Osteoblast (primary cell): ENCODE measurements around the gene TMEM219. TPM values are rescaled to one million over a fixed set of nuclear protein-coding genes. Genes with fewer than 3 reads are reported as not detected.
"Not testable (repeated sequence)": the region's sequence is repeated elsewhere in the genome, so short reads cannot be mapped to it uniquely, and the experiment has no call there.

Source experiments
- DNase-seq: peaks from one replicate; pipeline ENCODE4 v3.0.0; 2011; ENCODE audit warnings: low spot score, mixed read lengths; ENCODE audit not compliant: insufficient read length; ENCODE audit errors: missing footprints
- H2AFZ ChIP-seq: 2 replicates; pipeline ENCODE4 v1.6.0; 2011; ENCODE audit warnings: mild to moderate bottlenecking, low read length
- H3K27ac ChIP-seq: 2 replicates; pipeline ENCODE4 v1.5.1; 2011; ENCODE audit warnings: mild to moderate bottlenecking, low read depth, low read length, moderate library complexity
- H3K27me3 ChIP-seq: 2 replicates; pipeline ENCODE4 v1.6.0; 2012; ENCODE audit warnings: mild to moderate bottlenecking, control low read depth, inconsistent platforms, low read length, moderate library complexity; ENCODE audit not compliant: insufficient read depth
- H3K36me3 ChIP-seq: 2 replicates; pipeline ENCODE4 v1.5.1; 2011; ENCODE audit warnings: mild to moderate bottlenecking, low read length, control low read depth, moderate library complexity; ENCODE audit not compliant: insufficient read depth
- H3K4me1 ChIP-seq: 2 replicates; pipeline ENCODE4 v1.5.1; 2011; ENCODE audit warnings: mild to moderate bottlenecking, low read length, control low read depth, moderate library complexity; ENCODE audit not compliant: insufficient read depth
- H3K4me2 ChIP-seq: 2 replicates; pipeline ENCODE4 v1.6.0; 2011; ENCODE audit warnings: mild to moderate bottlenecking, low read length; ENCODE audit not compliant: insufficient read depth
- H3K4me3 ChIP-seq: fragments of 200-600 bp; sonication (generic); 3 replicates; pipeline ENCODE4 v1.5.1; 2012; ENCODE audit warnings: mild to moderate bottlenecking, low read length, inconsistent platforms; ENCODE audit not compliant: insufficient read depth
- H3K79me2 ChIP-seq: 2 replicates; pipeline ENCODE4 v1.6.0; 2012; ENCODE audit warnings: mild to moderate bottlenecking, low read length, control low read depth, inconsistent platforms; ENCODE audit not compliant: insufficient read depth
- H3K9me3 ChIP-seq: 2 replicates; pipeline ENCODE4 v1.5.1; 2011; ENCODE audit warnings: low read depth, low read length, control low read depth
- H4K20me1 ChIP-seq: 2 replicates; pipeline ENCODE4 v1.6.0; 2012; ENCODE audit warnings: mild to moderate bottlenecking, low read length, control low read depth; ENCODE audit not compliant: insufficient read depth
- total RNA-seq: library from RNA; depleted of rRNA; stranded (reverse); fragments of >200 nt; gene quantifications from 2 replicates; pipeline ENCODE4 v1.2.3, GENCODE V29; 2012
- TF ChIP-seq, protein P1 (sequence below): IDR thresholded peaks from 2 replicates; pipeline ENCODE4 v1.5.1; 2011; ENCODE audit warnings: mild to moderate bottlenecking, low read depth, low read length, moderate library complexity; ENCODE audit errors: extremely low read depth

Gene TMEM219
- total RNA-seq, 1 donor = 84.0 TPM

DNA sequence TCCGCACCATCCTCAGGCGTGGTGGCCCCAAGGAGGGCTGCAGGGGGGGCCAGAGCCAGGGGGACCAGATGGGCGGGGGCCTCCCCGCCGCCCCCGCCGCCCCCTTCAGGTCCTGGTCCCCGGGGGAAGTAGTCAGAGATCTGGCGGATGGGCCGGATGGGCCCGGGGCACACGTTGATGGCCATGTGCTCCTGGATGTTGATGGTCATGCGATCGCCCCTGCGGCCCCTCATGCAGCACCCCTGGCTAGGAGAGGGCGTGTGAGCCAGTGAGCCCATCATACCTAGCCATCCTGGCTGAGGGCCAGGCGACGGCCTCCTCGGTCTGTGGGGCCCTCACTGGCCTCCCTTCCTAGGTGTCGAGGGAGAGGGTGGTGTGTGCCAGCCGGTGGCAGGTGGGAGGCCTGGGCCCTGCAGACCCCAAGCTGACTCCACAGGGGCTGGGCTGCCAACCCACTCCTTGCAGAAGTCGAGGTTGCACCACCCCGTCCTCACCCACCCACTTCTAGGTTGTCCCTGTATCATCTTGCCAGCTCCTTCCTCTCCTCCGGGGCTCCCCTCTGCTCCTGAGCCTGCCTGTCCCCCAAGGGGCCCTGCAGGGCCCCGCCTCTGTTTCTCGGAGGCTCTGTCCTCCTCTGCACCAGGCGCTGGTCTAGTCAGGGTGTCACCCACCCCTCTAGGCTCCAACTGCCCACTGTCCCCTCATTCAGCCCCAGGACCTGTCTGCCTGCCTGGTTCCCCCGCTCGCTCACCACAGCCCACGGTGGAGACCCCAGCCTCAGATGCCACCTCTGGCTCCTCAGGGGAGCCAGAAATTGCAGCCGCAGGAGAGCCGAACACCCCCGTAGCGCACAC is 48.3 kb downstream of the TMEM219 start:
- no peaks in the 10 kb centered on the region for H3K79me2 ChIP-seq
- no peak overlapping the region for H3K27ac ChIP-seq
- no peaks in the 10 kb centered on the region for H3K9me3 ChIP-seq
- peak; percentile 89 for DNase-seq
- H3K4me2 ChIP-seq = no peak overlapping the region
- no peak overlapping the region for H3K4me3 ChIP-seq
- peaks cover 6% of the 10 kb centered on the region for H3K4me1 ChIP-seq
- H2AFZ ChIP-seq = no peak overlapping the region
- peaks cover 30% of the 10 kb centered on the region for H3K27me3 ChIP-seq
- H3K36me3 ChIP-seq = no peaks in the 10 kb centered on the region
- TF ChIP-seq, protein P1, sequence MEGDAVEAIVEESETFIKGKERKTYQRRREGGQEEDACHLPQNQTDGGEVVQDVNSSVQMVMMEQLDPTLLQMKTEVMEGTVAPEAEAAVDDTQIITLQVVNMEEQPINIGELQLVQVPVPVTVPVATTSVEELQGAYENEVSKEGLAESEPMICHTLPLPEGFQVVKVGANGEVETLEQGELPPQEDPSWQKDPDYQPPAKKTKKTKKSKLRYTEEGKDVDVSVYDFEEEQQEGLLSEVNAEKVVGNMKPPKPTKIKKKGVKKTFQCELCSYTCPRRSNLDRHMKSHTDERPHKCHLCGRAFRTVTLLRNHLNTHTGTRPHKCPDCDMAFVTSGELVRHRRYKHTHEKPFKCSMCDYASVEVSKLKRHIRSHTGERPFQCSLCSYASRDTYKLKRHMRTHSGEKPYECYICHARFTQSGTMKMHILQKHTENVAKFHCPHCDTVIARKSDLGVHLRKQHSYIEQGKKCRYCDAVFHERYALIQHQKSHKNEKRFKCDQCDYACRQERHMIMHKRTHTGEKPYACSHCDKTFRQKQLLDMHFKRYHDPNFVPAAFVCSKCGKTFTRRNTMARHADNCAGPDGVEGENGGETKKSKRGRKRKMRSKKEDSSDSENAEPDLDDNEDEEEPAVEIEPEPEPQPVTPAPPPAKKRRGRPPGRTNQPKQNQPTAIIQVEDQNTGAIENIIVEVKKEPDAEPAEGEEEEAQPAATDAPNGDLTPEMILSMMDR = no peak
- H4K20me1 ChIP-seq = no peaks in the 10 kb centered on the region

DNA sequence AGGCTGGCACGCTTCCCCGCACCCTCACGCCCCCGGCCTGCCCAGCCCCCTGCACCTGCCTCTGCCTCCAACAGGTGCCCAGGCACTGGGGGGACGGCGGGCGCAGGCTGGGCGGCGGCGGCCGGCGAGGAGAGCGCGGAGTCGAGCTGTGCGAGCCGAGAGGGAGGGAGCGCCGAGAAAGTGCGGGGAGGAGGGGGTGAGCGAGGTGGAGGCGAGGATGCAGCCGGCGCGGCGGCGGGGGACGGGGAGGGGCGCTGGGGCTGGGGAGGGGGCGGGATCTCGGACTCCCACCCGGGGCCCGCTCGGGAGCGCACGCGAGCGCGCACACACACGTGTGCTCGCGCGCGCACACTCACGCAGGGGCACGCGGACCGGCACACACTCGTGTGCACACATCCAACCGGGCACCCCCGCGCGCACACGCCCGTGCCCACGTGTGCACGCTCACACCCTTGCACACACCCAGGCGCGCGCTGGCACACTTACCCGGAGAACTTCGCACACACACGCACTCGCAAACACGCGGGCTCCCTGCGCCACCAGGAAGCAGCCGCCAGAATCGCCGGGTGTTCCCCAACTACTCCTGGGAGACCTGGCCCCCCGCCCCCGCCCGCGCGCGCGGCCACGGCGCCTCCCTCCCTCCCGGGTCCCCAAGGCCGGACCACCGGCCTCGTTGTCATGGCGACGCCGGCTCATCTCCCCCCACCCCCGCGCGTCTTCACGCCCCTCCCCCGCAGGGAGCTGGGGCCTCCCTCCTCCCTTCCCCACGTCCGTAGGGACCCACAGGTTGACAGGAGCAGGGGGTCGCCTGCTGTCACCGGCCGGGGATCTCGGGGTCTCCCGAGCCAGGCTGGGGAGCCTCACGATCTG is 49.2 kb downstream of the TMEM219 start, which contains the start of gene DOC2A:
TSS of gene DOC2A (minus strand) at position 184 of the 870 bp plus-strand sequence. CDS start 805 bp downstream, outside the sequence.
- Histone ChIP-seq H3K4me1 (peaks cover 6% of the 10 kb centered on the region), H3K79me2 (no peaks in the 10 kb centered on the region), H3K27me3 (peaks cover 30% of the 10 kb centered on the region), H3K4me3 (peak within 1 kb of the TSS; percentile 25), H3K36me3 (no peaks in the 10 kb centered on the region), H3K27ac (no peak within 1 kb of the TSS), H3K9me3 (no peaks in the 10 kb centered on the region), H3K4me2 (peak within 1 kb of the TSS; percentile 48), H4K20me1 (no peaks in the 10 kb centered on the region), H2AFZ (no peak within 1 kb of the TSS)
- TF ChIP-seq, protein P1 = no peak
- DNase-seq = peak; percentile 87

DNA sequence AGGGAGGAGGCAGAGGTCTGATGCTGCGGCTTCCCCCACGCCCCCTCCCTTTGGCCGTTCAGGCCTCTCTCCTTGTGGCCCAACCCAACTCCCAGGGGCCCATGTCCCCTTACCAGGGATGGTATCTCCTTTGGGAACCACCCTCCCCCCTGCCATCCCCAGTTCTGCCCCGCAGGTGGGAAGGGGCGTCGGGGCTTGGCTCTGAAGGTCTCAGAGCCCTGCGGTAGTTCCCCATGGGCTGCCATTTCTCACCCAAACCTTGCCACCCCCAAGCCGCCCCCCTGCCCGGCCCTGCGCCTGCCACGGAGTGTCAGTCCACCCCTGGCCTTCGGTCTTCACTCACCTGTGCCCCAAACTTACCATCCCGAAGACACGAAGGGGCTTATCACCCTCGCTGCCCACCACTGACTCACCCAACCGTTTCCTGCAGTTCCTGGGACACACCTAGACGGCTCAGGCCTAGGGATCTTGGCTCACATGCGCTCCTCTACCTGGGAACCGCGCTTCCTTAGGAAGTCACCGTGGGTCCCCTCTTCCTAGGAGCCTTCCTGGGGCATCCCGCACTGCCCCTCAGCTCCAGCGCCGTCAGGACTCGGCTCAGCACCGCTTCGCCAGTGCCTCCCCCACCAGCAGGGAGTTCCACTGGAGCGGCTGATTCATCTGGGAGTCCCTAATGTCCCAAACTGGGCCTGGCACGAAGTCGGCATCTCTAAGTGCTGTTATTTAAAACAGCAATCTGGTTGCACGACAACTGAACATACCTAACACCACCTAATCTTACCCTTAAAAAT is 50.0 kb downstream of the TMEM219 start:
- DNase-seq = peak; percentile 93
- peak overlapping the region; percentile 48 for H3K4me2 ChIP-seq
- no peak overlapping the region for H2AFZ ChIP-seq
- TF ChIP-seq, protein P1 = no peak
- H3K4me3 ChIP-seq = no peak overlapping the region
- peaks cover 30% of the 10 kb centered on the region for H3K27me3 ChIP-seq
- H3K36me3 ChIP-seq = no peaks in the 10 kb centered on the region
- H3K9me3 ChIP-seq = no peaks in the 10 kb centered on the region
- peaks cover 6% of the 10 kb centered on the region for H3K4me1 ChIP-seq
- no peak overlapping the region for H3K27ac ChIP-seq
- H3K79me2 ChIP-seq = no peaks in the 10 kb centered on the region
- H4K20me1 ChIP-seq = no peaks in the 10 kb centered on the region

DNA sequence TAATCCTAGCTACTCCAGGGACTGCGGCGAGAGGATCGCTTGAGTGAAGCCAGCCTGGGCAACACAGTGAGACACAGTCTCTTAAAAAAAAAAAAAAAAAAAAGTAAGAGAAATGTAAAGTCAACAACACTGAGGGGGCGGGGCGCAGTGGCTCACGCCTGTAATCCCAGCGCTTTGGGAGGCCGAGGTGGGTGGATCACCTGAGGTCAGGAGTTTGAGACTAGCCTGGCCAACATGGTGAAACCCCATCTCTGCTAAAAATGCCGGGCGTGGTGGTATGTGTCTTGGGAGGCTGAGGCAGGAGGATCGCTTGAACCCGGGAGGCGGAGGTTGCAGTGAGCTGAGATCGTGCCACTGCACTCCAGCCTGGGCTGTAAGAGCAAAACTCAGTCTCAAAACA is 50.7 kb downstream of the TMEM219 start:
- not testable (repeated sequence) for DNase-seq, H3K36me3 ChIP-seq, H3K4me1 ChIP-seq, H2AFZ ChIP-seq, H3K79me2 ChIP-seq, H3K4me3 ChIP-seq, H3K9me3 ChIP-seq, H3K27ac ChIP-seq, H4K20me1 ChIP-seq
- Histone ChIP-seq H3K27me3 (peaks cover 30% of the 10 kb centered on the region), H3K4me2 (peak overlapping the region; percentile 48)

DNA sequence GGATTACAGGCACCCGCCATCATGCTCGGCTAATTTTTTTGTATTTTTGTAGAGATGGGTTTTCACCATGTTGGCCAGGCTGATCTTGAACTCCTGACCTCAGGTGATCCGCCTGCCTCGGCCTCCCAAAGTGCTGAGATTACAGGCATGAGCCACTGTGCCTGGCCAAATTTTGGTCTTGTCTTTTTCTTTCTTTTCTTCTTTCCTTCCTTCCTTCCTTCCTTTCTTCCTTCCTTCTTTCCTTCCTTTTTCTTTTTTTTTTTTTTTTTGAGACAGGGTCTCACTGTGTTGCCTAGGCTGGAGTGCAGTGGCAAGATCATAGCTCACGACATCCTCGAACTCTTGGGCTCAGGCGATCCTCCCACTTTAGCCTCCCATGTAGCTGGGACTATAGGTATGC is 53.6 kb downstream of the TMEM219 start:
- H3K4me3 ChIP-seq, H3K36me3 ChIP-seq, H3K4me1 ChIP-seq, H3K27ac ChIP-seq, DNase-seq, H2AFZ ChIP-seq, H3K79me2 ChIP-seq, H4K20me1 ChIP-seq, H3K4me2 ChIP-seq, H3K9me3 ChIP-seq: not testable (repeated sequence)
- peaks cover 14% of the 10 kb centered on the region for H3K27me3 ChIP-seq
